Measurements from ENCODE around the gene GAR1.

Gene GAR1

GRCh38 chr4:109872950-109873656, 57.5 kb downstream of the GAR1 start:
- DNase-seq (ENCODE audit: low read depth, low spot score) = no peak
- no peaks in the 10 kb centered on the region for H3K27me3 ChIP-seq (ENCODE audit: control insufficient read depth, insufficient read depth, low read length)
- H3K36me3 ChIP-seq (ENCODE audit: control insufficient read depth, insufficient read depth, low read length) = no peaks in the 10 kb centered on the region
- no CpG with 5 or more reads among the region's 6 CpGs for WGBS (ENCODE audit: insufficient coverage, insufficient read length)
- no peak overlapping the region for H3K4me3 ChIP-seq (ENCODE audit: low read length)
- H3K27ac ChIP-seq (ENCODE audit: low read length) = no peak overlapping the region
- H3K4me1 ChIP-seq (ENCODE audit: control insufficient read depth, insufficient read depth, low read length) = no peaks in the 10 kb centered on the region
- no peaks in the 10 kb centered on the region for H3K9me3 ChIP-seq (ENCODE audit: control insufficient read depth, insufficient read depth, low read length)

DNA sequence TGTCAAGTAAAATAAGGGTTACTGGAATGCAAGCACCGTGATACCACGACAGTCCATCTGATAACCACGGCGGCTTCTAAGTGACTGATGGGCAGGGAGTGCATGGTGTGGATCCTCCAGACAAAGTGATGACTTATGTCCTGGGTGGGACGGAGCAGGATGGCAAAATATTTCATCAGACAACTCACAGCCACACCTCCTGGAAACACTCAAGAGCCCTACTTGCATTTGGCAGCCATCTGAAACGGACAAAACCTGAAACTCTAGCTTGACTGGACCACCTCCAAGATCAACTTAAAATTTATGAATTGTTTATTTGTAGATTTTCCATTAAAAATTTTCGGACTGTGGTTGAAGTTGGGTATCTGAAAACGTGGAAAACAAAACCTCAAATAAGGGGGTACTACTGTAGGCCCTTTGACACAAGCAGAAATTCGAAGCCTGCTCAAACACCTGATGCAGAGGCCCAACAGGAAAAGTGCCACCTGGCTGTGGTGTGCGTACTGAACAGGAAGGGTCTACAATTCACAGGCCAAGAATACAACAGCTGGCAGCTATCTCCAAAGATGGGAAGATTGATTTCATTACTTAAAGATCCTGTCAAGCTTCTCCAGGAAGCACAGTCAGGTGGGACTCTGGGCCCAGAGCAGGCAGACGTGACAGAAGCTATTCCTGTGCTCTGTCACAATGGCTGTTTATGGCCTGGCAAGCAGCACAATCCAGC, 58.4 kb downstream of the GAR1 start:
- Histone ChIP-seq H3K27ac (ENCODE audit: low read length) (no peak overlapping the region), H3K27me3 (ENCODE audit: control insufficient read depth, insufficient read depth, low read length) (no peaks in the 10 kb centered on the region)

More for the DNA sequence above, 58.4 kb downstream of the GAR1 start:
- no peaks in the 10 kb centered on the region for H3K4me1 ChIP-seq (ENCODE audit: control insufficient read depth, insufficient read depth, low read length)
- H3K36me3 ChIP-seq (ENCODE audit: control insufficient read depth, insufficient read depth, low read length) = no peaks in the 10 kb centered on the region
- H3K4me3 ChIP-seq (ENCODE audit: low read length) = no peak overlapping the region
- no peak for DNase-seq (ENCODE audit: low read depth, low spot score)
- no CpG with 5 or more reads among the region's 11 CpGs for WGBS (ENCODE audit: insufficient coverage, insufficient read length)
- no peaks in the 10 kb centered on the region for H3K9me3 ChIP-seq (ENCODE audit: control insufficient read depth, insufficient read depth, low read length)
